HG02571 (cell line): ENCODE results near the gene IGDCC3.
"Not testable (repeated sequence)": the region's sequence is repeated elsewhere in the genome, so short reads cannot be mapped to it uniquely, and the experiment has no call there.

Source experiments
- ATAC-seq: cut with Tn5 transposase; IDR thresholded peaks from one replicate; pipeline ENCODE4 v1.9.1; 2021; ENCODE audit warnings: mild to moderate bottlenecking, moderate library complexity; ENCODE audit not compliant: unreplicated experiment

The IGDCC3 gene

DNA sequence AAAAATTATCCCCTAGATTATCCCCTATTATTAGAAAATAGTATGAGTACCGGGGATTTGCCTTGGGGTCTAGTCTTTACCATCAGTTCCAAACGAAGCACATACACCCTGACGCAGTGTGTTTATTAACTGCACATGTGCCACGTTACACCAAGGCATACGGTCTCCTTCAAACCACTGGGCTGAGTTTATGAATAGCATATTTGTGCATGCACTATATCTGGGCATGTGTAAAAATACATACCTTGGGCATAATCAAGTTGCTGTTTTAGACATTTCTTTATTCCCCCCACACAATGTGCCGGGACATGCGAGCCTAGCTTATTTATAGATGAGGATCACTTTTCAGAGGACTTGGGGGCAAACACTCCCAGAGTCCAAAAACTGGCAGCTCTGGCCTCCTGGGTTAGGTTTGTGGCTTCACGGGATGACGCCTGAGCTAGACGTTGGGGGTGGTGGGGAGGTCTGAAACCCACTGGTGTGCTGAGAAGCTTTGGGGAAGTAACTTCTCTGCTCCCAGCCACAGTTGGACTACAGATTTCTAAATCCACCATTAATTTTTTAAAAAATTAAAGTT is 28.7 kb upstream of the IGDCC3 start:
- ATAC-seq, result no peak

DNA sequence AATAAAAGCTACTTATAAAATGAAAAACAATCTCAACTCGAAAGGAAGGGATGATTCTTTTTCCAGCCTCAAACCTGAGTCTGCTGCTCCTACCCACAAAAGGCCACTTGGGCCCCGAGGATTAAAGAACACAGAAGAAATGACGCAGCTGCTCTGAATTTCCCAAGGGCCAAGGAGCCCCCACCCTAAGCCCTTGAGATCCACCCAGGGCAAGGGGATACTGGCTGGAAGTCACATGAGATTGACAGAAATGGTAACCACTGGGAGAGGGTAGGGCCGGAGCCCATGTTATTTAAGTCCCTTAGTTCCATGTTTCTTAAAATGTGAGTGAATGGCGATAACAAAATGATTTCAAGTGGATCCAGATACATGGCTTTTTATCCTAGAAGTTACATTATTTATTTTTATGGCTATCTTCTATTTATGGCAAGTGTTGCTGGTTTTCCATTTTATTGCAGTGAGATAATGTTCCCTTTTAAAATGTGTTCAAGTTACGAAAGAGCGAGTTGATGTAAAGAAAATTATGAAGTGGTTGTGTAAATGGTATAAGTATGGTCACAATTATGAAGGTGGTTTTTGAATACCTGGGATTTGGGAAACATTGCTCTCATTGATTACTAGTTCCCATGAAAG is 28.1 kb upstream of the IGDCC3 start:
- no peak for ATAC-seq

DNA sequence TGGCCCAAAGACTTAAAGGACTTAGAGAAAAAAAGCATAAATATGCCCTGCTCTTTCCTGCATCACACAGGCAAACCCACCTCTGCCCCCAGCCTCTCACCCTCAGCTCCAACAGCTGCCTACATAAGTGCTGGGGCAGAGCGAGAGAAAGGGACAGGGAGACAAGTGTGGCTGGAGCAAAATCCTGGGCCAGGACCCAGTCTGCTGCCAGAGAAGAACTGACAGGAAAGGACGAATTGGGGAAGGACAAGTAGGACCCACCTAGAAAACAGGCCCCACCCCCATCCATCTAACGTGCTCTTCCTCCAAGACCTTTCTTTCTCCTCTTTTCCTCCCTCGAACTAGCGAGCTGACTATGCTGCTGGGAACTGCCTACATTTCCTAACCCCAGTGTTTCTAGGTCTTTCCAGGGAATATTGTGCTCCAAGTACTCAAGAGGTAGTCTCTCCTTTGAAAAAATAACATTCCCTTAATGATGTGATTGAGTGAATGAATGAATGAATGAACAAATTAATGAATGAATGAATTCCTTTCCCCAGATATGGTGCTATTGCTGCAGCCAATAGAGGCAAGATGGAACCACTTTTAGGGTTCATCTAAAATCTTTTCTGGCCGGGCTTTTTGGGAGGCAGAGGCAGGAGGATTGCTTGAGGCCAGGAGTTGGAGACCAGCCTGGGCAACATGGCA is 26.5 kb upstream of the IGDCC3 start:
- ATAC-seq, result no peak

DNA sequence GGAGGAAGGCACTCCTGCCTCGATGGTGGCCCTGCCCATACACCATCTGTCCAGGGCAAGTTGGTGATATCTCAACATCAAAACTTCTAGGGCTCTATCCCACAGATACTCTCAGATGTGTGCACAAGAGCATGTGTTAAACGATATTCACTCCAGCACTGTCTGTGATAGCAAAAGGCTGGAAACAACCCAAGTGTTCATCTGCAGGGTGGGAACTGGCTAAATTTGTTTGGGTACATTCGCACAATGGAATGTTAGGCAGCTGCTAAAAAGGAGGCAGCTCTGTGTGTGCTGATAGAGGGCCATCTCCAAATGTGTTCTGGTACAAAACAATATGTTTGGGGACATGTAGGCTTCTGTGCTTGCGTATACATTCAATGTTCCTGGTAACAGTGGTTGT is 25.2 kb upstream of the IGDCC3 start:
- ATAC-seq, result no peak

DNA sequence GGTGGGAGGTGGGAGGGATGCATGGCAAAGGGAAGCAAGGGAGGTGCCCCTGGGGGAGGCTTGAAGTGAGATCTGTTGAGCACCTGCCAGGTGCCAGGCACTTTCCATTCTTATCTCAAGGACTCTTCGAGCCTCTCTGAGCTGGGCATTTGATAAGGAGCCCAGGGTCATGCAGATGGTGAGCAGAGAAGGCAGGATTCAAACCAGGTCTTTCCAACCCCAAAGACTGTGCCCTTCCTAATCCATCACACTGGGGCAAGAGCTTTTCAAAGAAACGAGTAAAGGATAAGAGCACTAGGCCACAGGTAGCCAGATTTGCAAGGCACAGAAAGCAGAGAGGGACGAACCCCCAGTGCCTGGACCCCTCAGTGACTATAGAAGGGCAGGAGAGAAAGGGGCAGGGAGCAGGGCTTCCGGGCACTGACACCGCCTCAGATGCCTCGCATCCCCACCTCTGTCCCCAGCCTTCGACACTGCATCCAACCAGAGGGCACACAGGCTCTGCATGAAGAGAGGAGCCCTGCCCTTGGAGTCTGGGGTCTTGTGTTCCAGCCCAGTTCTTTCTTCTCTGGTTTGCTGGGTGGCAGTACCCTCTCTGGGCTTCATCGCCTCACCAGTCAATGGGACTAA is 23.9 kb upstream of the IGDCC3 start:
- no peak for ATAC-seq

DNA sequence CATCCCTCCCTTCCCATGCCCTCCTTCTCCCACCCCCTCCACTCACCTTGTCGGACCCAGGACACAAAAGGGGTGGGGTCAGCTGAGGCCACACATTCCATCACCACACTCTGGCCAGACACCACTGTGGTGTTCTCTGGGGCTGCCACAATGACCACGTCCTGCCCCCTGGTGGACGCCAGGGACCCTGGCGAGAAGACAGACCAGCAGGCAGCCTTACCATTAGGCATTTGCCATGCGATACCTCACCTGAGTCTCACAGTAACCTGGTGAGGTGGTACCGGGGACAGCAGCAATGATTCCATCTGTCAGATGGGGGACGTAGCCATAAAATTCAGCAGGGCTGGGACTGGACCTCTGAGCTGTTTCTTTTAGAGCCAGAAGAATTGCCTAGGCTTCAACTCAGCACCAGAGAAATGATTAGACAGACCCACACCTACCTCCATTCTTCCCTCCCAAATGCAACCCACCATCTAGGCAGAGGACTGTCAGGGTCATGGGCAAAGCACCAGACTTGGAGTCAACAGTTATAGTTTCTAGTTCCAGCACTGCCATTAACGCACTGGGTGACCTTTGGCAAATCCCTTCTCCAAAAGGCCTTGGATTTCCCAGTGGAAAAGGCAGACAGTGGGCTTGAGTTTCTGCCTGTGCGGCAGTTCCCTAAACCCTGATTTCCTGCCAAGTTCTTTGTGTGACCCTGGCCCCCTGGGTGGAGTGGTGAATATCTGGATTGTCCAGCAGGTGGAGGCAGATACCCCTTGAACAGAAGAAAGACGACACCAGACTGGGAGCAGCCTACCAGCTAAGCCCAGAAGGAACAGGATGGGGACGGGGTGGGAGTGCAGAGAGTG is 23.2 kb upstream of the IGDCC3 start:
- ATAC-seq, result no peak

DNA sequence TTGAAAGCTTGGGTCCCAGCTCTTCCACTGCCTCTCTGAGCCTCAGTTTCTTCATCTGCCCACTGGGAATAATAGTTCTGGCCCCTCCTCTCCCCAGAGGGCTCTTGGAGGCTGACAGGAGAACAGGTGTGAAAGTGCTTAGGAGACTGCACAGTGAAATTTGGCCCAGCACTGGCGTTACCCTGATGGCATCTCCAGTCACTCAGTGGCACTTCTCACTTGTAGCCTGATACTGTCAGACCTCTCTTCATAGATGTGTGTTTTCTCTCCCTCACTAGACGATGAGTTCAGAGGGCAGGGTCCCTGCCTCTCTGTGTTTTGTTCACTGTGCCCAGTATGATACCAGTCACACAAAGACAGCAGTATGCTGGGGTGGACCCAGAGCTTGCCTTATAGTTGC is 22.2 kb upstream of the IGDCC3 start:
- ATAC-seq, result no peak

DNA sequence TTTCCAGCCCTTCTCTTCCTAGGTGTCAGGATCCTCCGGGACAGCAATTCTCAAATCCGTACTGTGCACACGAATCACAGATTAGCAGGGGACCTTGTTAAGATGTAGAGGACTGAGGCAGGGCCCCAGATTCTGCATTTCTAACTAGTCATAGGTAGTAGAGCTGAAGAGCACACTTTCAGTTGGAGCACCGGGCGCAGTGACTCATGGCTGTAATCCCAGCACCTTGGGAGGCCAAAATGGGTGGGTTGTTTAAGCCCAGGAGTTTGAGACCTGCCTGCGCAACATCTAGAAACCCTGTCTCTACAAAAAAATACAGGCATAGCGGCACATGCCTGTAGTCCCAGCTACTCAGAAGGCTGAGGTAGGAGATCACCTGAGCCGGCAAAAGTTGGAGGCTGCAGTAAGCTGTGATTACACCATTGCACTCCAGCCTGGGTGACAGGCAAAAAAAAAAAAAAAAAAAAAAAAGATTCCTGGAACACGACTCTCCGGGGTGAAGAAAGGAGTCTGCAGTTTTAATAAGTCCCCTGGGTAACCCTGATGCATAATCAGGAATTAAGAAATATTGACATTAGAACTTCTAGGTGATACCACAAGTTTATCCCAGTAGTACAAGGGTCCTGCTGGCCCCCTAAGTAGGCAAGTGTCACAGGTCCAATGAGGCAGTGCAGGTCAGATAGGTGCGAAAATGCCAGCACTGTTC is 21.4 kb upstream of the IGDCC3 start:
- no peak for ATAC-seq

DNA sequence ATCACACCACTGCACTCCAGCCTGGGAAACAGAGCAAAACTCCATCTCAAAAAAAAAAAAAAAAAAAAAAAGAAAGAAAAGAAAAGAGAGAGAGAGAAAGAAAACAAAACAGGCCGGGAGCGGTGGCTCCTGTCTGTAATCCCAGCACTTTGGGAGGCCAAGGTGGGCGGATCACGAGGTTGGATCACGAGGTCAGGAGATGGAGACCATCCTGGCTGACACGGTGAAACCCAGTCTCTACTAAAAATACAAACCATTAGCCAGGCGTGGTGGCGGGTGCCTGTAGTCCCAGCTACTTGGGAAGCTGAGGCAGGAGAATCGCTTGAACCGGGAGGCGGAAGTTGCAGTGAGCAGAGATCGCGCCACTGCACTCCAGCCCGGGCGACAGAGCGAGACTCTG is 20.7 kb upstream of the IGDCC3 start:
- ATAC-seq, result not testable (repeated sequence)

DNA sequence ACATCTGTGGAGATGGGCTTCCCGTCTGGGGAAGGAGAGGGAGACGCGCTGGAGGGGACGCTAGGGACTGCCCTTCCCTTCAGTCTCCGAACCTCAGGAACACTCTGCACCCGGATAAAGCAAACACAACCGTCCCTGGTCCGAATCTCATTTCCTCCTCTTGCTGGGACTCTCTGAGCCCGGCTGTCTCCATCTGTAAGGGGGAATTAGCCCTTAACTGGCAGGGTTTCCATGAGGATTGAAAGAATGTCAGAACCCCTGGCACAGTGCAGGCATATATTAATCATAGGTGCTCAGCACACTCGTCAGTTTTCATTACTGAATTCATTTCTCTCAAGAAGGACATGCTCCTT is 19.1 kb upstream of the IGDCC3 start:
- no peak for ATAC-seq

DNA sequence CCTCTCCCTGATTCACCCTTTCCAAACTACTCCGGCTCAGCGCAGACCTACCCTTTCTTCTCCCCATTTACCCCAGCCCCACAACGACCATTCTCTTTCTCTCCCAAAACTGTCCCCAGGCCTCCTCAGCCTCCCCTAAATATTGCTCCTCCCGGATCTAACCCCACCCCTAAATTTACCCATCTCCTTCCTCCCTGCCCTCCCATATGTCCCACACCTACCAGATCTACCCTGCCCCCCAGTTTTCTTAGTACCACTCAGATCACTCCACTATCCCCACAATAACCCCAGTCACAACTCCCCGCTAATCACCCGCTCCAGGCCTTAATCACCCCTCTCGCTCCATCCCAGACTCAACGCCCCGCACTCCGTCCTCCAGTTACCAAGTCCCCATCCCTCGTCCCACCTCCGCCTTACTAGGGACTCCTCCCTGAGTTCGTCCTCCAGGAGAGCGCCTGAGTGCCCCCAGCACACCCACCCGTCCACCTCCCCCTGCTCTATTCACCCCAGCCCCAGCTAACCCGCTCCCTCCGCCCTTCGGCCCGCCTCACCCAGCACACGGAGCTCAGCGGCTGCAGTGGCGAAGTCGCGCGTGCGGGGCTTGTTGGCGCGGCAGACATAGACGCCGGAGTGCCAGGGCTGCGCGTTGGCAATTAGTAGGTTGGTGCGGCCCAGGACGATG is 18.6 kb upstream of the IGDCC3 start:
- no peak for ATAC-seq

DNA sequence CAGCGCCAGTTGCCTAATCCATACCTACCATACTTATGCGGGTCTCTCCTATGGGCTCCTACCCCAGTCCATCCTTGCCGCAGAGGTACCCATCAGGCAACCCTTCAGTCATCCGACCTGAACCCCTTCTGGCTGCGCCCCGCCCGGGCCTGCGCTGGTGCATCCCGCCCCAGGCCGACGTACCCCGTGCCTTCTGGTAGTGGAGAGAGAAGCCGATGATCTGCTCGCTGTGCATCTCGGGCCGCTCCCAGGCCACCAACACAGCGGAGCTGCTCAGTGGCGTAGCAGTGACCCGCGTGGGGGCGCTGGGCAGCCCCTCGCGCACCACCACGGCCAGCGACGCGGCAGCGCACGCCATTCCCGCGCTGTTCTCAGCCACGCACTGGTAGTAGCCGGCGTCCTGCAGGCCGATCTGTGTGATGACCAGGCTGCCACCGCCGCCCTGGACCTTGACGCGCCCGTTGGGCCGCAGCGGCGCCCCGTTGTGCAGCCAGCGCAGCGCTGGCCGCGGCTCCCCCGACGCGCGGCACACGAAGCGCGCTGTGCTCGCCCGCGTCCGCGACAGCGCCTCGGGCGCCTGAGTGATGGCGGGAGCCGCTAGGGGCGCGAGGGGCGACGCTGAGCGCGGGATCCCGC is 17.9 kb upstream of the IGDCC3 start:
- no peak for ATAC-seq

DNA sequence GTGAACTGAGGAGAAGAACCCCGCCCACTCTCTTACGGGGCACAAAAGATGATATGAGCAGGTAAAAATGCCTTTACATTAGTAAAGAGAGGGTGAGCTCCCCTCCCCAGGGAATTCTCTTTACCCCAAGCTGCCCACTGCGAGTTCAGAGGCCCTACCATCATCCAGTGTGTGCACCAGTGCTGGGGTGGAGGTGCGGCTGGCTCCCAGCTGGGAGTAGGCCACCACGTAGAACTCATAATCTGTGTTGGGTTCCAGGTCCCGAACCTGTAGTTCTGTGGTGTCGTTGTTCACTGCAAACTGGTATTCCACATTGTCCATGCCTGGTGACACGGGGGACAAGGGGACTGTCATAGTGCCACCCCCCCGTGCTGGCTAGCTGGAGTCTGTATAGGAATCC is 17.1 kb upstream of the IGDCC3 start:
- ATAC-seq, result no peak

DNA sequence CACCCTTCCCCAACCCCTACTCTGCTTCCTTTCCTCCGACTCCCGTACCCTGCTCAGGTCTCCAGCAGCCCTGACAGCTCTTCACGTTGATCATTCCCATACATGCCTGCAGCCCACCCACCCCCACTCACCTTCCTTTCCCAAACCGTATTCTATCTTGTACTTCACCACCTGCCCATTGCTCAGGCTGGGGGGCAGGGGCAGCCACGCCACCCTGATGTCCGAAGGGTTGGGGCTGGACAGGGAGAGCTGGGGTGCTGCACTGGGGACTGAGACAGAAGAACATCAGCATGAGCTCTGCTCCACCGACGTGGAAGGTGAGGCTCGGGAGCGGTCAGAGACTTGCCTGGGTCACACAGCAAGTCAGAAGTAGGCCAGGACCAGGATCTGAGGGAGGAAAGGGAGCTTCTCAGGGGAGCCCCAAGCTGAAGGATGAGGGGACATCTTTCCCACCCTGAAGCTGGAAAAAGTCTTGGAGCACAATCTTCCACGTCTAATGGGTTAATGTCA is 16.5 kb upstream of the IGDCC3 start:
- no peak for ATAC-seq

DNA sequence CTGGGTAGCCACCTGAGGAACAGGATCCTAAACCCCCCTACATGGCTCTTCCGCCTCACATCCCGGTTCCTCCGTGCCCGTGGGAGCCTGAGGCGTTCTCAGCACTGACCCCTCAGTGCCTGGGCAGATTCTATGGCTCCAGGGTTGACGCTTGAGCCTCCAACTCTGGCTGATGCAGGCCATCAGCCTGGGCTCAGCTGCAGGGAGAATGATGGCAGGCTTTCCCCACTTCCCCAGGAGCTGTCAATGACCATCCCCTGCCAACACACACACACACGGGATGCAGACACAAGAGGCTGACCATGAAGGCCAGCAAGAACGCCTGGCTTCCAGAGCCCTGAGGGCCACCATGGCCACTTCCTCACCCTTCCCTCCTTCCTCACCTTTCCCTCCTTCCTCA is 15.8 kb upstream of the IGDCC3 start:
- ATAC-seq, result no peak

DNA sequence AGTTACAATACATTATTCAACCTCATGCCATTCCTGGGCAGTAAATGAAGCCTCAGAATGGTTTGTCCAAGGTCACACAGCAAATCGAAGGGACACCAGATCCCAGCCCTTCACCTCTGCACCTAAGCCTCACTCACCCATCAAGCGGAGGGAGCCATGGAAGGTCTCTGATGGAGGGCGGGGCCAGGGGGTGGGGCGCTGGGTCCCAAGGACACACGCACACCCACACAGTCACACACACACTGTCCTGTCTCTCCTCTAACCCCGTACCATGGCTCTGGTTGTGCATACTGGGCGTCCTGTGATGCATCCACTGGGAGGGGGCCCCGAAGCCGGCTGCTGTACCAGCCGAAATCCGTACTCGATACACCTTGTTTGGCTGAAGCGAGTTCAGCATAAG is 15.3 kb upstream of the IGDCC3 start:
- no peak for ATAC-seq

DNA sequence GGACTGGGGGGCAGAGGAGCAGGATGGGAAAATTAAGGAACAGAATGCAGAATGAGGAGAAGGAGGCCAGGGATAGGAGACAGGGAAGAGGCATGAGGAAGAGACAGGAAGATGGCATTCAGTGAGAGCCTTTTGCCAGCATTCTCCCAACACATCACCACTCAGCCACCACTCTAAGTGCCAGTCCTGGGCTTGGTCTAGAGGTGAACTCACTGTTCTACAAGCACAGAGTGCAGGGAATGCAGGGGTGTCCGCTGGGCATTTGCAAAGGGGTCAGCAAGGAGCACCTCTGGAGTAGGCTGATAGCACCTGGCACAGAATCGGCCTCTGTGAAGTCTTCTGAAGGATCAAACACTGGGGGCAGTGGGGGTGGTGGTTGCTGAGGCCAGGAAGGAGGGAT is 14.6 kb upstream of the IGDCC3 start:
- ATAC-seq, result no peak

DNA sequence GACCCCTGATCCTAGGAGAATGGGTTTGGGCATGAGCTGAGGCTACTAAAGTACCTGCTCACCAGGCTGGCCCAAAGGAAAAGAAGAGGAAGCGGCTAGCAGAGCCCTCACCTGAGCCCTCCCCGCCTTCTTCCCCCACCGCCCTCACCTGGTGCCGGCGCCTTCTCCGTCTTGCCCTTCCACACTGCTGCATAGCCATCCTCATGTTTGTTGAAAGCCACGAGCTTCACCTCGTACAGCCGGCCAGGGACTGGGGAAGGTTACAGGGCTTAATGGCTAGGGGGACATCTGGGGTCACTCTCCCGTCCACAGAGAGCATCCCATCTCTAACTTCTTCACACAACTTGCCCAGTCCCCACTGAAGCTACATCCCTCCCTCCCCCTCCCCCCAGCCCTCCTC is 13.9 kb upstream of the IGDCC3 start:
- ATAC-seq, result no peak

DNA sequence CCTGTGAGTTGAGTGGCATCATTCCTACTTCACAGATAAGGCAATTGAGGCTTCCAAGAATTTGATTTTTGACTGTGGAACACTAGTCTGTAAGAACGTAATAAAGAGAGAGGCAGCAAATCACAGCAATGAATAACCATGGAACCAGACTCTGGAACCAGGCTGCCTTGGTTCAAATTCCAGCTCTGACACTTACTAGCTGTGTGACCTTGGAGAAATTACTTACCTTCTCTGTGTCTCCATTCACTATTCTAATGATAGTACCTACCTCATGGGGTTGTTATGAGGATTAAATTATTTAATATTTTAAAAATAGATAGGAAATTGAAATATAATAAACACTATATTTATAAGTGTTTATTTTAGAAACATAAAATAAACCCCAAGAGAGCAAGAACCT is 12.6 kb upstream of the IGDCC3 start:
- no peak for ATAC-seq

DNA sequence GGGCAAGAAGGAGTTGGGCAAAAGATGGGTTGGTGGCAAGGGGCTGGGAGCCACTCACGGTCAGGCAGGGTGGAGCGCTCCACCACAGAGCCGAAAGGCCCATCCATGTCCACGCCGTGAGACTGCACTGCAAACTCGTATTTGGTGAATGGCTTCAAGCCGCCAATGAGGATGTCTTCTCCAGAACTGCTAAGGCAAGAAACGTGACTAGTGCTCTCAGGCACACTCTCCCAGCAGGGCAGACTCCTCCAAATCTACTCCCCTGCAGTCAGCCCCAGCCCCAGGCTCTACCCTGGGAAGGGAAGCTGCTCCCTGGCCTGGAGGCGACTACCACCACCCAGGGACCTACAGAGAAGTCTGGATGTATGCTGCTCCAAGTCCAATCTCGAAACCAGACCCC is 11.4 kb upstream of the IGDCC3 start:
- no peak for ATAC-seq
